HG03378 (cell line): ENCODE data around the gene SH2B3.

Experiments
- ATAC-seq: cut with Tn5 transposase; IDR thresholded peaks from one replicate; pipeline ENCODE4 v1.9.1; 2021; ENCODE audit warnings: mild to moderate bottlenecking, moderate library complexity; ENCODE audit not compliant: unreplicated experiment

SH2B3 gene

GRCh38 chr12:111442301-111443045, 36.8 kb downstream of the SH2B3 start:
- ATAC-seq, result no peak

- ATAC-seq, result no peak
Measured at GRCh38 chr12:111443086-111443485, 37.4 kb downstream of the SH2B3 start.

- ATAC-seq, result no peak
Measured at GRCh38 chr12:111443586-111443985, 37.9 kb downstream of the SH2B3 start.

GRCh38 chr12:111444314-111444924, 38.7 kb downstream of the SH2B3 start:
- ATAC-seq, result peak; percentile 15

- peak; percentile 86 for ATAC-seq
Measured at GRCh38 chr12:111444925-111445725, 39.4 kb downstream of the SH2B3 start.

- ATAC-seq, result no peak
Measured at GRCh38 chr12:111445726-111446581, 40.2 kb downstream of the SH2B3 start.

GRCh38 chr12:111446631-111447570, 41.2 kb downstream of the SH2B3 start:
- ATAC-seq, result no peak

GRCh38 chr12:111447571-111448265, 42.0 kb downstream of the SH2B3 start:
- ATAC-seq, result no peak

GRCh38 chr12:111448266-111448830, 42.6 kb downstream of the SH2B3 start:
- ATAC-seq, result no peak

GRCh38 chr12:111448846-111449790, 43.4 kb downstream of the SH2B3 start:
- no peak for ATAC-seq

GRCh38 chr12:111450676-111451075, 45.0 kb downstream of the SH2B3 start:
- no peak for ATAC-seq

- ATAC-seq, result no peak
Measured at GRCh38 chr12:111451232-111451631, 45.5 kb downstream of the SH2B3 start.

- ATAC-seq, result no peak
Measured at GRCh38 chr12:111451649-111452129, 46.0 kb downstream of the SH2B3 start.

- ATAC-seq, result no peak
Measured at GRCh38 chr12:111453071-111453989, 47.6 kb downstream of the SH2B3 start.

GRCh38 chr12:111454311-111454710, 48.6 kb downstream of the SH2B3 start:
- no peak for ATAC-seq

GRCh38 chr12:111454716-111455447, 49.2 kb downstream of the SH2B3 start:
- no peak for ATAC-seq
